Omental fat pad (tissue), 4 donors: ENCODE data around the gene TTLL13. TPM values are rescaled to one million over a fixed set of nuclear protein-coding genes. Genes with fewer than 3 reads are reported as not detected.

Experiments
- ATAC-seq: fragments of 150-250 bp; one replicate; pipeline ENCODE4 v1.9.1; 2016; ENCODE audit warnings: mild to moderate bottlenecking, moderate library complexity; ENCODE audit not compliant: low FRiP score
- DNase-seq: peaks from one replicate; pipeline ENCODE4 v3.0.0-alpha.2; 2019; ENCODE audit warnings: low spot score
- total RNA-seq, 4 donors: library from RNA; depleted of rRNA; stranded (reverse); fragments of >200 nt; gene quantifications; one replicate each; pipeline ENCODE4 v1.1.0, GENCODE V29; 2016
- TF ChIP-seq, protein P1 (sequence below), 3 donors: fragments of 450-650 bp; IDR thresholded peaks; one replicate each; pipeline ENCODE4 v1.5.1; 2016 to 2017; ENCODE audit warnings: antibody characterized with exemption in 3 of 3, mild to moderate bottlenecking in 3 of 3, moderate library complexity in 2 of 3

Gene TTLL13
- total RNA-seq, 4 donors from 2014 or later = not detected

DNA sequence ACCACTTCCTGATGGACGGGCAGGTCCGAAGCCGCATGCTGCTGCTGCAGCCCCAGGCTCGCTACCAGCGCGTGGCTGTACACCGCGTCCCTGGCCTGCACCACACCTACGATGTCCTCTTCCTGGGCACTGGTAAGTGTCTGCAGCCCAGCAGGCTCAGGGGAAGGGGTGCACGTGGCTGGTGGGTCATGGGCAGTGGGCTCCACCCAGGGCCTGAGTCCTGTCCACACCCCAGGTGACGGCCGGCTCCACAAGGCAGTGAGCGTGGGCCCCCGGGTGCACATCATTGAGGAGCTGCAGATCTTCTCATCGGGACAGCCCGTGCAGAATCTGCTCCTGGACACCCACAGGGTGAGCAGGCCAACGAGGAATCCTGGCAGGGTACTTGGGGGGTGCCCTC lies 24.3 kb upstream of the TTLL13 start:
- ATAC-seq (no peak), DNase-seq (no peak)
- TF ChIP-seq, protein P1, sequence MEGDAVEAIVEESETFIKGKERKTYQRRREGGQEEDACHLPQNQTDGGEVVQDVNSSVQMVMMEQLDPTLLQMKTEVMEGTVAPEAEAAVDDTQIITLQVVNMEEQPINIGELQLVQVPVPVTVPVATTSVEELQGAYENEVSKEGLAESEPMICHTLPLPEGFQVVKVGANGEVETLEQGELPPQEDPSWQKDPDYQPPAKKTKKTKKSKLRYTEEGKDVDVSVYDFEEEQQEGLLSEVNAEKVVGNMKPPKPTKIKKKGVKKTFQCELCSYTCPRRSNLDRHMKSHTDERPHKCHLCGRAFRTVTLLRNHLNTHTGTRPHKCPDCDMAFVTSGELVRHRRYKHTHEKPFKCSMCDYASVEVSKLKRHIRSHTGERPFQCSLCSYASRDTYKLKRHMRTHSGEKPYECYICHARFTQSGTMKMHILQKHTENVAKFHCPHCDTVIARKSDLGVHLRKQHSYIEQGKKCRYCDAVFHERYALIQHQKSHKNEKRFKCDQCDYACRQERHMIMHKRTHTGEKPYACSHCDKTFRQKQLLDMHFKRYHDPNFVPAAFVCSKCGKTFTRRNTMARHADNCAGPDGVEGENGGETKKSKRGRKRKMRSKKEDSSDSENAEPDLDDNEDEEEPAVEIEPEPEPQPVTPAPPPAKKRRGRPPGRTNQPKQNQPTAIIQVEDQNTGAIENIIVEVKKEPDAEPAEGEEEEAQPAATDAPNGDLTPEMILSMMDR (IDR thresholded peaks at IDR 0.05) = no peak

DNA sequence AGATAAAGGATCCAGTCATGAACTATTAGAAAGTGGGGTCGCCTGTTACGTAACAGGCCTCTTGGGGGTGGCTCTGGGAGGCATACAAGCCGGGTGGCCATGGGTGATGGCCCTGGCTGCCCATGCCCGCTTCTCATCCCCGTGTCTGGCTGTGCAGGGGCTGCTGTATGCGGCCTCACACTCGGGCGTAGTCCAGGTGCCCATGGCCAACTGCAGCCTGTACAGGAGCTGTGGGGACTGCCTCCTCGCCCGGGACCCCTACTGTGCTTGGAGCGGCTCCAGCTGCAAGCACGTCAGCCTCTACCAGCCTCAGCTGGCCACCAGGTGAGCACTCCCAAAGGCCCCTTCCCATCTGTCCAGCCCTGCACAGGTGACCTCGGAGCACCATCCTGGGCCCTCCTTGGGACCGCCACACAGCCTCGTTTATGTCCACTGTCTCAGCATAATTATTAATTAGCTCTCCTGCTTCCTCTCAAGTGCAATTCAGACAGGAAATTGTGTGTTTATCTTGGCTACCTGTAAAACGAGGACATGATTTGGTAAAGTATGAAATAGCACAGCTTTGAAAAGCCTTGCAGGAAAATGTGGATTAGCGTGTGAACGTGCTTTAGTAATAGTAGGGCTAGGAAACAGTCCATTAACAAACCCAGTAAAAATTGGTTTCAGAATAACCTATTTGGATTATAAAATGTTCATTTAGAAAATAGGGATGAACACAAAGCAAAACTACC lies 23.7 kb upstream of the TTLL13 start:
- TF ChIP-seq, protein P1 (IDR thresholded peaks at IDR 0.05) = no peak
- DNase-seq (no peak), ATAC-seq (no peak)

DNA sequence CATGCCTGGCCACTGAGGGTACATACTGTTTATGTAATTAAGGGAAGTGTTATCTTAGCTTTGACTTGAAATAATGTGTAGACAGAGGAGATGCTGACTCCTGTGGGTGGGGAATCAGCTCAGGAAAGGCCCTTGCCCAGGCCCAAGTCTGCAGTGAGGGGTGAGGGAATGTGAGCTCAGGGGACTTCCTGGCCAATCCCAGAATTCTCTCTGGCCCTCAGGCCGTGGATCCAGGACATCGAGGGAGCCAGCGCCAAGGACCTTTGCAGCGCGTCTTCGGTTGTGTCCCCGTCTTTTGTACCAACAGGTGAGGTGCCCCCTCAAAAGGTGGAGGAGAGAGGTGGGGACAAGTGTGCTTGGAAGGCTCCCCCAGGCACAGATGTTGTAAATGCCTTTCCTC lies 22.0 kb upstream of the TTLL13 start:
- TF ChIP-seq, protein P1 (IDR thresholded peaks at IDR 0.05) = no peak
- ATAC-seq (no peak), DNase-seq (no peak)

DNA sequence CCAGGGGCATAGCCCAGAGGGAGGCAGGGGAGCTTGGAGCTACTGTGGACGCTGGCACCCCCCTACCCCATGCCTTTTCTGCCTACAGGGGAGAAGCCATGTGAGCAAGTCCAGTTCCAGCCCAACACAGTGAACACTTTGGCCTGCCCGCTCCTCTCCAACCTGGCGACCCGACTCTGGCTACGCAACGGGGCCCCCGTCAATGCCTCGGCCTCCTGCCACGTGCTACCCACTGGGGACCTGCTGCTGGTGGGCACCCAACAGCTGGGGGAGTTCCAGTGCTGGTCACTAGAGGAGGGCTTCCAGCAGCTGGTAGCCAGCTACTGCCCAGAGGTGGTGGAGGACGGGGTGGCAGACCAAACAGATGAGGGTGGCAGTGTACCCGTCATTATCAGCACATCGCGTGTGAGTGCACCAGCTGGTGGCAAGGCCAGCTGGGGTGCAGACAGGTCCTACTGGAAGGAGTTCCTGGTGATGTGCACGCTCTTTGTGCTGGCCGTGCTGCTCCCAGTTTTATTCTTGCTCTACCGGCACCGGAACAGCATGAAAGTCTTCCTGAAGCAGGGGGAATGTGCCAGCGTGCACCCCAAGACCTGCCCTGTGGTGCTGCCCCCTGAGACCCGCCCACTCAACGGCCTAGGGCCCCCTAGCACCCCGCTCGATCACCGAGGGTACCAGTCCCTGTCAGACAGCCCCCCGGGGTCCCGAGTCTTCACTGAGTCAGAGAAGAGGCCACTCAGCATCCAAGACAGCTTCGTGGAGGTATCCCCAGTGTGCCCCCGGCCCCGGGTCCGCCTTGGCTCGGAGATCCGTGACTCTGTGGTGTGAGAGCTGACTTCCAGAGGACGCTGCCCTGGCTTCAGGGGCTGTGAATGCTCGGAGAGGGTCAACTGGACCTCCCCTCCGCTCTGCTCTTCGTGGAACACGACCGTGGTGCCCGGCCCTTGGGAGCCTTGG lies 21.3 kb upstream of the TTLL13 start:
- TF ChIP-seq, protein P1 (IDR thresholded peaks at IDR 0.05) = no peak
- DNase-seq (no peak), ATAC-seq (no peak)

DNA sequence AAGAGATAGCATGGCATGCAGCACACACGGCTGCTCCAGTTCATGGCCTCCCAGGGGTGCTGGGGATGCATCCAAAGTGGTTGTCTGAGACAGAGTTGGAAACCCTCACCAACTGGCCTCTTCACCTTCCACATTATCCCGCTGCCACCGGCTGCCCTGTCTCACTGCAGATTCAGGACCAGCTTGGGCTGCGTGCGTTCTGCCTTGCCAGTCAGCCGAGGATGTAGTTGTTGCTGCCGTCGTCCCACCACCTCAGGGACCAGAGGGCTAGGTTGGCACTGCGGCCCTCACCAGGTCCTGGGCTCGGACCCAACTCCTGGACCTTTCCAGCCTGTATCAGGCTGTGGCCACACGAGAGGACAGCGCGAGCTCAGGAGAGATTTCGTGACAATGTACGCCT lies 20.4 kb upstream of the TTLL13 start:
- TF ChIP-seq, protein P1 (IDR thresholded peaks at IDR 0.05) = no peak
- DNase-seq = no peak
- ATAC-seq = no peak

DNA sequence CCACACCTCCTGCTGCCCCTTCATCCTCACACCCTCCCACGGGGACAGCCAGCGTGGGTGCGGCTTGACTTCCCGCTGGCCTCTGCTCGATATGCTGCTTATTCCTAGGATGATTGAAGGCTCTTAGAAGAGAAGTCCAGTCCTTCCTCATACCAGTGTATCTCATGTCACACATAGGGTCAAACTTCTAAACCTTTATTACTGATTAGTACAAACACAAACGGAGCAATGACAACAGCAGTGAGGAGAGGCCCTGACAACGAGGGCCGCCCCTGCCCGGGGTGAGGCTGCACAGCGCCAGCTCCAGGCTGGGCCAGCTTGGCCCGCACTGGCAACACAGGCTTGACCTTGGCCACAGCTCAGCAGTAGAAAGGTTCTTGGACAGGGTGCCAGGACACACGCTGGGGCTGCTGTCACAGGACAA lies 19.3 kb upstream of the TTLL13 start:
- TF ChIP-seq, protein P1 (IDR thresholded peaks at IDR 0.05) = no peak
- no peak for DNase-seq
- ATAC-seq = no peak
